Pancreas (tissue), 10 donors: ENCODE measurements around the gene SLC1A2. TPM values are rescaled to one million over a fixed set of nuclear protein-coding genes. Genes with fewer than 3 reads are reported as not detected.

ENCODE experiments used
- ATAC-seq, 4 donors: fragments of 200-7000 bp; cut with Tn5 transposase; one replicate each; pipeline versions ENCODE4 v1.8.0 to v1.9.1; 2020; ENCODE audit warnings: mild to moderate bottlenecking in 4 of 4, moderate library complexity in 4 of 4
- DNase-seq, 6 donors: peaks; one replicate each; pipeline ENCODE4 v3.0.0-alpha.2; 2020
- FAIRE-seq: peaks from 2 replicates; lab custom pipeline; 2012; peaks lifted over from hg19 to GRCh38; lab: Jason Lieb, UNC
- H3K27ac ChIP-seq, 4 donors: fragments of 200-600 bp; sonication (generic); 1 replicate in 3 of 4; 2 replicates in 1 of 4; pipeline versions ENCODE4 v1.5.0 to v1.8.0; 2020
- H3K27me3 ChIP-seq, 4 donors: fragments of 200-600 bp; one replicate each; pipeline ENCODE4 v1.8.0; 2021
- H3K36me3 ChIP-seq, 3 donors: fragments of 200-600 bp; sonication (generic) in 1 of 3; one replicate each; pipeline versions ENCODE4 v1.5.0 to v1.8.0; 2020 to 2021
- H3K4me1 ChIP-seq, 3 donors: fragments of 200-600 bp; one replicate each; pipeline ENCODE4 v1.8.0; 2021
- H3K4me3 ChIP-seq, 4 donors: fragments of 200-600 bp; sonication (generic) in 2 of 4; one replicate each; pipeline versions ENCODE4 v1.5.0 to v1.8.0; 2020 to 2021
- H3K9me3 ChIP-seq, 4 donors: fragments of 200-600 bp; one replicate each; pipeline ENCODE4 v1.8.0; 2021
- WGBS, 2 donors: extraction: QIAGEN DNeasy Blood & Tissue Kit; methylation state at CpG; one replicate each; pipeline ENCODE4 v1.1.7; 2013; 5-methylcytosine and 5-hydroxymethylcytosine counted together
- intact Hi-C, 3 donors: fragments of 100-400 bp; cut with DNase I; formaldehyde crosslinking; loops; one replicate each; pipeline versions ENCODE4 v1.11.1 to v1.14.2; 2022
- polyA plus RNA-seq, 2 donors: library from polyadenylated mRNA; stranded (reverse); fragments of 200-250 nt; gene quantifications; one replicate each; pipeline ENCODE4 v1.2.3, GENCODE V29; 2013
- total RNA-seq, 6 donors: library from RNA; stranded (reverse); fragmentation: NEBNext Ultra II Directional in 4 of 6; extraction: Animal tissue kit (Norgen Biotek cat#: 25700) in 4 of 6; gene quantifications; one replicate each; pipeline versions ENCODE4 v1.2.1 to v1.2.4, GENCODE V29; 2021 to 2023
- TF ChIP-seq, protein P1 (sequence below), 4 donors: fragments of 200-600 bp; sonication (generic) in 3 of 4; IDR thresholded peaks; one replicate each; pipeline versions ENCODE4 v1.5.0 to v1.8.0; 2021; ENCODE audit warnings: antibody characterized with exemption in 4 of 4
- donor health status: healthy with polysubstance abuse.
- donor health status: DM: no; HTN: no; CAD: no; lungs with moderate emphysema.
- donor health status: DM: no; HTN: no; CAD: no.
- donor health status: control.
- donor health status: control.
- donor health status: Bipolar disorder and iron deficiency.
- donor health status: DM: yes; HTN: yes; CAD: no.
- donor health status: DM: no; HTN: no; CAD: no.
- donor health status: DM: no; HTN: no; CAD: no.
- donor health status: DM: yes; HTN: yes; CAD: no.

SLC1A2 gene
- total and polyA plus RNA-seq, 8 donors: 4.7 to 62.5 (median 35.3) TPM

DNA sequence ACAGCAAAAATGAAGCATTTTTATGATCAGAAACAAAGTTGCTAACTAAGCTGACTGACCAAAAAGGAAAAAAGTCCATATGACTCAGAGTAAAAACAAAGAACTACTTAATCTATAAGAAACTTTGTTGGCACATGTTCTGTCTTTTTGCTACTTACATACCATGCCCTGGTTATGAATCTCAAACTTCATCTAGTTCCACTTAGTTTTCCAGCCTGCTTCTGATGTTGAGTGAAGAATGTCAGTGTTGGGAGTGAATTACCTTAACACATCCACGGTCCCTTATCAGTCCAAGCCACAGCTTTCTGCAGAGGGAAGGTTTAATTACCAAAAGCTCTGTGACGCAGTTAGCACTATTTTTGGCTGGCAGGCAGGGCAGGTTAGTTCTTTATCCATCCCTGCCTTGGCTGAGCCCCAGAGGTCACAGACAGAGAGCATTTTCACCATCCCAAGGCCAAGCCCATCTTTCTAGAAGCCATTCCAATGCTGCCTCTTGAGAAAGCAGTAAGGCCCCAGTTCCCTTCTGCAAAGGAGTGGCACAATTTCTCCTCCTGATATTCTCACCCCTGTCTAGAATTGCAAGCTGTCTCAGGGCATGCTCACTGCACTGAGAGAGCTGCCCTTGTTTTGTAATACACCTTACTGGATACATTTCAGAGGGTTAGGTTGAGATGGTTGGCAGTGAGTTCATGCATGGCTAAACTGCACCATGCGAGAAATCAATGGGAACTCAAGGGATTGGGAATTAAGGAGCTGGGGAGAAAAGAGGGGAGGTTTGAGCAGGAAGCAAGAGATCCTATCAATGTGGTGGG is 67.1 kb downstream of the SLC1A2 start:
- WGBS, 2 donors: 37 to 40% methylated on average over 3 of the region's 3 CpGs
- H3K27me3 ChIP-seq: no peaks in the 10 kb centered on the region
- intact Hi-C loops: no loop called here
- no peak overlapping the region for H3K27ac ChIP-seq
- FAIRE-seq (no peak), DNase-seq (peak in 1 of 6 donors; percentile 33), ATAC-seq (peak; percentile 57 to 77 (median 70))
- TF ChIP-seq, protein P1, sequence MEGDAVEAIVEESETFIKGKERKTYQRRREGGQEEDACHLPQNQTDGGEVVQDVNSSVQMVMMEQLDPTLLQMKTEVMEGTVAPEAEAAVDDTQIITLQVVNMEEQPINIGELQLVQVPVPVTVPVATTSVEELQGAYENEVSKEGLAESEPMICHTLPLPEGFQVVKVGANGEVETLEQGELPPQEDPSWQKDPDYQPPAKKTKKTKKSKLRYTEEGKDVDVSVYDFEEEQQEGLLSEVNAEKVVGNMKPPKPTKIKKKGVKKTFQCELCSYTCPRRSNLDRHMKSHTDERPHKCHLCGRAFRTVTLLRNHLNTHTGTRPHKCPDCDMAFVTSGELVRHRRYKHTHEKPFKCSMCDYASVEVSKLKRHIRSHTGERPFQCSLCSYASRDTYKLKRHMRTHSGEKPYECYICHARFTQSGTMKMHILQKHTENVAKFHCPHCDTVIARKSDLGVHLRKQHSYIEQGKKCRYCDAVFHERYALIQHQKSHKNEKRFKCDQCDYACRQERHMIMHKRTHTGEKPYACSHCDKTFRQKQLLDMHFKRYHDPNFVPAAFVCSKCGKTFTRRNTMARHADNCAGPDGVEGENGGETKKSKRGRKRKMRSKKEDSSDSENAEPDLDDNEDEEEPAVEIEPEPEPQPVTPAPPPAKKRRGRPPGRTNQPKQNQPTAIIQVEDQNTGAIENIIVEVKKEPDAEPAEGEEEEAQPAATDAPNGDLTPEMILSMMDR (IDR thresholded peaks at IDR 0.05): no peak
- H3K4me3 ChIP-seq: no peak overlapping the region
- no peaks in the 10 kb centered on the region for H3K9me3 ChIP-seq
- no peaks in the 10 kb centered on the region for H3K36me3 ChIP-seq
- peaks cover 5 to 15% (median 10%) of the 10 kb centered on the region in 3 donors for H3K4me1 ChIP-seq

DNA sequence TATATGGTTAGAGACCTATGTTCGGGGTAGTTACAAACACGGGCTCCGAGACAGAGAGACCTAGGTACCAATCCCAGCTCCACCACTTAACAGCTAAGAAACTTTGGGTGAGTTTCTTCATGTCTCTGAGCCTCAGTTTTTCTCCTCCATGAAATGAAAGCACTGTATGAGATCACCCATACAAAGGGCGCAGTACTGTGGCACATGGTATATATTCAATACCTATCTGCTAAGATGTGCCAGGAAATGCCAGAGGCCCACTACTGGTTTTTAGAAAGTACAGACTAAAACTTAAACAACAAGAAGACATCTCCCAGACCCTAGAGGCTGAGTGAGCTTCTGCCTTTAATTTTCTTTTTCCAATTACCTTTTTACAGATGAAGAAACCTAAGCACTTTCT is 69.5 kb downstream of the SLC1A2 start:
- WGBS, 2 donors: 97 to 99% methylated on average over 4 of the region's 4 CpGs

DNA sequence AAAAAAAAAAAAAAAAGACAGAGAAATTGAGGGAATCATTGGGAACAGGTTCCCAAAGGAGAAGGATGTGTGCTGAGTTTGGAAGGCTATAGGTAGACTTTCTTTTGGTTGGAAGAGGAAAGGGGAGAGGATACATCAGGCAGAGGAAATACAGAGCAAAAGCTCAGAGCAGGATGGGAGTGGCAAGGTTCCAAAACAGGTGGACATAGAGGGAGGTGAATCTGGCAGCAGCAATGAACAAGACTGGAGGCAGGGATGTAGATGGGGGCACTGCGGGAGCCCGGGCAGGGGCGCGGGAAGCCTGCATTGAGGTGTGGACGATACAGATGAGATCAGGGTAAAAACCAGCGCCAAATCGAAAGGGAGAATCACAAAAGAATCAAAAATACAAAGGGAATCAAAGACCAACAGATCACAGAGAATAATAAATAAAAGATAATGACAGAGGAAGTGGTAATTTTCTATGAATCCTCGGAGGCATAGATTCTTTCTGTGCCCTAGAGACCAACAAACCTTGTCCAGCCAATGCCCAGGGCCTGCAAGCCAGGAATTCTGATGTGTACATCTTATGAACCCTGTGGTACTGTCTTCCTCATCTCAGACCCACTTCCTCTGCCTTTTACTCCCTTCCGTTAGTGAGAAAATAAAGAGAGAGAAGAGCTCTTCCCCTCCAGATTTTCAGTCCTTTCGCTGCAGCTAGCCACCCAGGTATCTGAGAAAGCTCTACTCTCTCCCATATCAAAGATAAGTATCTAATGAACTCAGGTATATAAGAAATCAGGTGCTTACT is 70.3 kb downstream of the SLC1A2 start:
- ATAC-seq (peak in 1 of 4 donors; percentile 12), FAIRE-seq (no peak), DNase-seq (no peak)
- Histone ChIP-seq H3K4me1 (peaks cover 5 to 12% (median 10%) of the 10 kb centered on the region in 3 donors), H3K36me3 (no peaks in the 10 kb centered on the region), H3K4me3 (no peak overlapping the region), H3K27me3 (no peaks in the 10 kb centered on the region), H3K27ac (no peak overlapping the region), H3K9me3 (no peaks in the 10 kb centered on the region)
- TF ChIP-seq, protein P1 (IDR thresholded peaks at IDR 0.05): no peak
- intact Hi-C loops: no loop called here
- 77 to 85% methylated on average over 10 of the region's 10 CpGs for WGBS, 2 donors

More for the DNA sequence above, 69.5 kb downstream of the SLC1A2 start:
- TF ChIP-seq, protein P1 (IDR thresholded peaks at IDR 0.05): no peak
- H3K27me3 ChIP-seq: no peaks in the 10 kb centered on the region
- no peak overlapping the region for H3K4me3 ChIP-seq
- peaks cover 5 to 12% (median 10%) of the 10 kb centered on the region in 3 donors for H3K4me1 ChIP-seq
- intact Hi-C loops: no loop called here
- H3K27ac ChIP-seq: no peak overlapping the region
- DNase-seq (no peak), ATAC-seq (no peak), FAIRE-seq (no peak)
- no peaks in the 10 kb centered on the region for H3K9me3 ChIP-seq
- no peaks in the 10 kb centered on the region for H3K36me3 ChIP-seq

DNA sequence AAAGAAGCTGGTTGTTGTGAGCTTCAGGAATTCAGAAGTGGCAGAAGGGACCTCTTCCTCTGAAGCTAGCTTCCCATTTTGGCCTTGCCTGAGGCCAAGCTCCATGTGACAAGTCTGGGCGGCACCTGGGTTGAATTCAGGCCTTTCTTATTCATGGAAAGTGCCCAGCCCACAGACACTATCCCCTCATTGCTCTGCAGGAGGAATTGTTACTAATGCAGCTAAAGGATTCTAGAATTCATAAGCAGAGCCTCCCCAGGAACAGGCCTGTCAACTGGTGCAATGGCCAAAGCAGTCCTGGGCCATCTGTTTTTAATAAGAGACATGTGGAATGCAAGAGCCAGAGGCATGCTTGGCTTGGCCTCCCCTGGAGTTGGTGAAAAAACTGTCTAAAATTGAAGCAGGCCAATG is 71.4 kb downstream of the SLC1A2 start:
- peaks cover 5 to 12% (median 10%) of the 10 kb centered on the region in 3 donors for H3K4me1 ChIP-seq
- H3K36me3 ChIP-seq: no peaks in the 10 kb centered on the region
- H3K9me3 ChIP-seq: no peaks in the 10 kb centered on the region
- ATAC-seq: no peak
- WGBS, 2 donors: 89 to 90% methylated on average over 1 of the region's 1 CpG
- H3K4me3 ChIP-seq: no peak overlapping the region
- no peak for FAIRE-seq
- TF ChIP-seq, protein P1 (IDR thresholded peaks at IDR 0.05): no peak
- H3K27ac ChIP-seq: no peak overlapping the region
- H3K27me3 ChIP-seq: no peaks in the 10 kb centered on the region
- intact Hi-C loops: no loop called here
- DNase-seq: no peak
